Astrocyte (in vitro differentiated cells and primary cell): ENCODE results near the gene STX12. TPM values are rescaled to one million over a fixed set of nuclear protein-coding genes. Genes with fewer than 3 reads are reported as not detected.
"Not testable (repeated sequence)": the region's sequence is repeated elsewhere in the genome, so short reads cannot be mapped to it uniquely, and the experiment has no call there.

ENCODE experiments used
- DNase-seq: peaks from one replicate; pipeline ENCODE4 v3.0.0-alpha.2; 2010; ENCODE audit warnings: low read depth
- FAIRE-seq: peaks from 2 replicates; lab custom pipeline; 2011; peaks lifted over from hg19 to GRCh38; lab: Jason Lieb, UNC
- H2AFZ ChIP-seq: 2 replicates; pipeline ENCODE4 v1.6.0; 2012; ENCODE audit warnings: low read depth, low read length, inconsistent platforms
- H3K27ac ChIP-seq: 2 replicates; pipeline ENCODE4 v1.5.1; 2011; ENCODE audit warnings: low read depth, low read length, inconsistent platforms
- H3K27me3 ChIP-seq: 2 replicates; pipeline ENCODE4 v1.6.0; 2011; ENCODE audit warnings: low read length, inconsistent platforms; ENCODE audit not compliant: insufficient read depth
- H3K36me3 ChIP-seq: 2 replicates; pipeline ENCODE4 v1.5.1; 2011; ENCODE audit warnings: low read length, inconsistent platforms; ENCODE audit not compliant: insufficient read depth
- H3K4me1 ChIP-seq: 2 replicates; pipeline ENCODE4 v1.5.1; 2011; ENCODE audit warnings: low read length, inconsistent platforms; ENCODE audit not compliant: insufficient read depth
- H3K4me2 ChIP-seq: 2 replicates; pipeline ENCODE4 v1.6.0; 2012; ENCODE audit warnings: low read length, inconsistent platforms
- H3K4me3 ChIP-seq: 2 replicates; pipeline ENCODE4 v1.5.1; 2011; ENCODE audit warnings: low read depth, mild to moderate bottlenecking, low read length, inconsistent platforms; ENCODE audit not compliant: insufficient read depth
- H3K79me2 ChIP-seq: 2 replicates; pipeline ENCODE4 v1.6.0; 2012; ENCODE audit warnings: mild to moderate bottlenecking, low read length, inconsistent platforms; ENCODE audit not compliant: insufficient read depth
- H3K9ac ChIP-seq: 2 replicates; pipeline ENCODE4 v1.6.0; 2012; ENCODE audit warnings: mild to moderate bottlenecking, low read length, inconsistent platforms
- H3K9me3 ChIP-seq: 2 replicates; pipeline ENCODE4 v1.5.1; 2012; ENCODE audit warnings: low read depth, mild to moderate bottlenecking, low read length, inconsistent platforms; ENCODE audit not compliant: insufficient read depth
- H4K20me1 ChIP-seq: 2 replicates; pipeline ENCODE4 v1.6.0; 2012; ENCODE audit warnings: low read length, inconsistent platforms; ENCODE audit not compliant: insufficient read depth
- H3K27ac Mint-ChIP-seq: one replicate; pipeline ENCODE4 v1.8.0; 2021; ENCODE audit warnings: mild to moderate bottlenecking, mixed read lengths; ENCODE audit not compliant: unreplicated experiment
- H3K27me3 Mint-ChIP-seq: one replicate; pipeline ENCODE4 v1.8.0; 2021; ENCODE audit warnings: low read depth, mixed read lengths; ENCODE audit not compliant: unreplicated experiment
- H3K36me3 Mint-ChIP-seq: one replicate; pipeline ENCODE4 v1.8.0; 2021; ENCODE audit warnings: low read depth, mixed read lengths; ENCODE audit not compliant: unreplicated experiment
- H3K4me1 Mint-ChIP-seq: one replicate; pipeline ENCODE4 v1.8.0; 2021; ENCODE audit warnings: low read depth, mixed read lengths; ENCODE audit not compliant: unreplicated experiment
- H3K4me3 Mint-ChIP-seq: one replicate; pipeline ENCODE4 v1.8.0; 2021; ENCODE audit warnings: mild to moderate bottlenecking, moderate library complexity, mixed read lengths; ENCODE audit not compliant: unreplicated experiment
- H3K9me3 Mint-ChIP-seq: one replicate; pipeline ENCODE4 v1.8.0; 2021; ENCODE audit warnings: mild to moderate bottlenecking, mixed read lengths; ENCODE audit not compliant: unreplicated experiment
- CTCF ChIP-seq: IDR thresholded peaks from 2 replicates; pipeline ENCODE4 v1.5.1; 2011; ENCODE audit warnings: low read depth, mild to moderate bottlenecking, inconsistent platforms, low read length, moderate library complexity; ENCODE audit not compliant: insufficient read depth
- EZH2 ChIP-seq: IDR thresholded peaks from 2 replicates; pipeline ENCODE4 v1.6.1; 2012; ENCODE audit warnings: mild to moderate bottlenecking, low read length, inconsistent platforms; ENCODE audit not compliant: insufficient read depth
- total RNA-seq: library from RNA; stranded (reverse); gene quantifications from 2 replicates; pipeline ENCODE4 v1.2.1, GENCODE V29; 2021

STX12 gene
- total RNA-seq, 1 donor from 2014 or later: 62.1 TPM

GRCh38 chr1:27868932-27869718 lies 96.1 kb downstream of the STX12 start:
- H3K36me3 ChIP-seq: no peaks in the 10 kb centered on the region
- H3K4me3 Mint-ChIP-seq: no peak overlapping the region
- FAIRE-seq (no peak), DNase-seq (no peak)
- TF ChIP-seq EZH2 (no peak), CTCF (no peak)
- no peak overlapping the region for H3K4me3 ChIP-seq
- H3K36me3 Mint-ChIP-seq: no peaks in the 10 kb centered on the region
- peak overlapping the region; percentile 50 for H2AFZ ChIP-seq
- H4K20me1 ChIP-seq: peaks cover 4% of the 10 kb centered on the region
- no peaks in the 10 kb centered on the region for H3K27me3 ChIP-seq
- H3K9me3 ChIP-seq: no peaks in the 10 kb centered on the region
- H3K9me3 Mint-ChIP-seq: no peaks in the 10 kb centered on the region
- H3K27ac ChIP-seq: no peak overlapping the region
- no peak overlapping the region for H3K9ac ChIP-seq
- H3K4me1 Mint-ChIP-seq: peaks cover under 1% of the 10 kb centered on the region
- peaks cover 8% of the 10 kb centered on the region for H3K4me1 ChIP-seq
- peaks cover 8% of the 10 kb centered on the region for H3K27me3 Mint-ChIP-seq
- H3K27ac Mint-ChIP-seq: no peak overlapping the region
- no peaks in the 10 kb centered on the region for H3K79me2 ChIP-seq
- H3K4me2 ChIP-seq: no peak overlapping the region

GRCh38 chr1:27869719-27870085 lies 96.7 kb downstream of the STX12 start:
- Histone ChIP-seq H3K4me3 (no peak overlapping the region), H3K4me2 (no peak overlapping the region), H2AFZ (no peak overlapping the region), H3K27me3 (no peaks in the 10 kb centered on the region), H3K9me3 (no peaks in the 10 kb centered on the region), H3K79me2 (no peaks in the 10 kb centered on the region), H4K20me1 (peaks cover 4% of the 10 kb centered on the region), H3K27ac (no peak overlapping the region), H3K9ac (no peak overlapping the region), H3K4me1 (peaks cover 8% of the 10 kb centered on the region), H3K36me3 (no peaks in the 10 kb centered on the region)
- peaks cover 8% of the 10 kb centered on the region for H3K27me3 Mint-ChIP-seq
- H3K36me3 Mint-ChIP-seq: no peaks in the 10 kb centered on the region
- H3K27ac Mint-ChIP-seq: no peak overlapping the region
- H3K4me1 Mint-ChIP-seq: no peaks in the 10 kb centered on the region
- no peak overlapping the region for H3K4me3 Mint-ChIP-seq
- no peaks in the 10 kb centered on the region for H3K9me3 Mint-ChIP-seq
- FAIRE-seq (no peak), DNase-seq (no peak)
- TF ChIP-seq CTCF (no peak), EZH2 (no peak)

- H3K4me3 Mint-ChIP-seq, H3K4me2 ChIP-seq, H3K4me1 ChIP-seq, H3K79me2 ChIP-seq, H3K27ac ChIP-seq, H3K4me1 Mint-ChIP-seq, H3K27me3 ChIP-seq, H3K9me3 ChIP-seq, H4K20me1 ChIP-seq, FAIRE-seq, H3K9me3 Mint-ChIP-seq, DNase-seq, H3K36me3 Mint-ChIP-seq, H3K4me3 ChIP-seq, H3K27me3 Mint-ChIP-seq, H3K27ac Mint-ChIP-seq, H2AFZ ChIP-seq, H3K9ac ChIP-seq, H3K36me3 ChIP-seq: not testable (repeated sequence)
Measured at GRCh38 chr1:27871076-27871475, 98.1 kb downstream of the STX12 start.
